GM18861 (cell line): Measurements from ENCODE around the gene MOV10L1.
"Not testable (repeated sequence)": the region's sequence is repeated elsewhere in the genome, so short reads cannot be mapped to it uniquely, and the experiment has no call there.

Experiments
- ATAC-seq: cut with Tn5 transposase; IDR thresholded peaks from one replicate; pipeline ENCODE4 v1.9.1; 2021; ENCODE audit not compliant: unreplicated experiment

MOV10L1 gene

DNA sequence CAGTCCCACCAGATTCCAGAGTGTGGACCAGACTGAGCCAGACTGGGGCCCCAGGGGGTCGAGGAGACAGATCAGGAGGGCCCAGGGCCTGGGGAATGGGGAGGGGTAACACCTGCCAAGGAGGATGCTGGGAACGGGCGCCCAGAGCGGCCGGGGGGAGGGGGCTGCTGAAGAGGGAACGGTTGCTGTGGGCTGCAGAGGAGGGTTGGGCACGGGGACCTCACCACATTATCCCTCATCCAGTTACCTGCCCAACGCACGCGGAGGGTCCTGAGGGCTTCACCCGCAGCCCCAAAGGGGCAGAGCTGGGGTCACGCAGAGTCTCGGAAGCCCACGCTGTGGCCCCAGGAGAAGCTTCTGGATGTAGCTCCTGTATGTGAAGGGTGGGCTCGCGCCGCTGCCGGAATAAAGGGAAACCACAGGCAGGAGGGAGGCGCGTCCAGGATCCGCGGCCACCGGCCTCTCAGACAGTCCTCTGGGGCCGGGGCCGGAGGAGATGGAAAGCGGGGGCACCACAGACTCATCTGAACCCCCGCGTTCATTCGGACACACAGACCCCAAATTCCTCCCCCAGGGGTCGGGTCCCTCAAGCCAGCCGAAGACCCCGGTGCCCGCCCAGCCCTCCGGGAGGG is 110.1 kb downstream of the MOV10L1 start:
- ATAC-seq, result peak; percentile 3

DNA sequence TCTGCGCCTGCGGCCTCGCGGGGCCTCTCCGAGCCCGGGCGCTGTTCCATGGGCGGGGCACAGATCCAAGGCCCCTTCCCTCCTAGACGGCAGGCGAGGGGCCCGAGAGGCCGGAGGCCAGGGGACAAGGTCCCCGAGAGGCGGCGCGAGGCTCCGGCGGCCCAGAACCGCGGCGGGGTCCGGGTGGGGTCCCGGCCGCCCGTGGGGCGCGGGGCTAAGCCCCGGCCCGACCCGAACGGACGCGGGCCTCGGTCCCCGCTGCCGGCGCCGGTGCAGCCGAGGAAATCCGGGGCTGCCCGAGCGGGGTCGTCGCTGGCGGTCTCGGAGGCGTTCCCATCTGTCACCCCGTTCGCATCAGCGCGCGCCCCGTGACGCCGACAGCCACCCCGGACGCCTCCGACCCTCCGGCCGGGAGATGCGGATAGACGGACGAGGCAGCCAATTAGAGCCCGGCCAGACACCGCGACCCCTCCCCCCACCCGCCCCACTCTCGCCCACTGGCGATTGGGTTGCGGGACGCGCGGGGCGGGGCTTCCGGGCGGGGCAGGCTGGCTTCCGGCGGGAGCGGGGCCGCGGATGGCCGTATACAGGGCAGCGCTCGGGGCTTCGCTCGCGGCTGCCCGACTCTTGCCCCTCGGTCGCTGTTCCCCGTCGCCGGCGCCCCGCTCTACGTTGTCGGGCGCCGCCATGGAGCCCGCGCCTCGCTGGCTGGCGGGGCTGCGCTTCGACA is 110.8 kb downstream of the MOV10L1 start, which contains the start of gene SELENOO:
Gene SELENOO, plus strand, starts transcription at position 551 of the 730 bp plus-strand sequence. Its CDS starts 26 bp downstream, at position 577.
- peak; percentile 39 for ATAC-seq

DNA sequence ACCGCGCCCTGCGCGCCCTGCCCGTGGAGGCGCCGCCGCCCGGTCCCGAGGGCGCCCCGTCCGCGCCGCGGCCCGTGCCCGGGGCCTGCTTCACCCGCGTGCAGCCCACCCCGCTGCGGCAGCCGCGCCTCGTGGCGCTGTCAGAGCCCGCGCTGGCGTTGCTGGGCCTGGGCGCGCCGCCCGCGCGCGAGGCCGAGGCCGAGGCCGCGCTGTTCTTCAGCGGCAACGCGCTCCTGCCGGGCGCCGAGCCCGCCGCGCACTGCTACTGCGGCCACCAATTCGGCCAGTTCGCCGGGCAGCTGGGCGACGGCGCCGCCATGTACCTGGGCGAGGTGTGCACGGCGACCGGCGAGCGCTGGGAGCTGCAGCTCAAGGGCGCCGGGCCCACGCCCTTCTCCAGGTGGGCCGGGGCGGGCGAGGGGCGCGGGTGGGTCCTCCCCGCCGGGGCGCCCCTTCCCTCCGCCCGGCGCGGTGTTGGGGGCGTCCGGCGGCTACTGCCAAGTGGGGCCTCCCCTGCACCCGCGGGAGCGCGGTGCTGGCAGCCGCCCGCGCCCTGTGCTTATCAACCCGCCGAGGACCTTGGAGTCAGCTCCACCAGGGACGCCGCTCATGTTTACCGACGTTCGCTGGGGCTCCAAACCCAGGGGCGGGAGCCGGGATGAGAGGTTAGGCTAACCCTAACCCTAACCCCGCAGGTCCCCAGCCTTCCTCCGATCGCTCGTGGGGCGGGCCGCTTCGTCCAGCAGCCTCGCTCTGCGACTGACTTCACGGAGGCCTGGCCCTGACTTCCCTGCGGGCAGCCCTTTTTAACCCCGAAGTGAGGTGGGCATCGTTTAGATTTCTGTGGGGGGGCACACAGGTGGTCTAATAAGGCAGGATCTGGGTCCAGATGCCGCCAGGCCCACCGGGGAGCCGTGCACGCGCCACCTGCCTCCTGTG is 111.7 kb downstream of the MOV10L1 start:
- ATAC-seq, result peak; percentile 30

DNA sequence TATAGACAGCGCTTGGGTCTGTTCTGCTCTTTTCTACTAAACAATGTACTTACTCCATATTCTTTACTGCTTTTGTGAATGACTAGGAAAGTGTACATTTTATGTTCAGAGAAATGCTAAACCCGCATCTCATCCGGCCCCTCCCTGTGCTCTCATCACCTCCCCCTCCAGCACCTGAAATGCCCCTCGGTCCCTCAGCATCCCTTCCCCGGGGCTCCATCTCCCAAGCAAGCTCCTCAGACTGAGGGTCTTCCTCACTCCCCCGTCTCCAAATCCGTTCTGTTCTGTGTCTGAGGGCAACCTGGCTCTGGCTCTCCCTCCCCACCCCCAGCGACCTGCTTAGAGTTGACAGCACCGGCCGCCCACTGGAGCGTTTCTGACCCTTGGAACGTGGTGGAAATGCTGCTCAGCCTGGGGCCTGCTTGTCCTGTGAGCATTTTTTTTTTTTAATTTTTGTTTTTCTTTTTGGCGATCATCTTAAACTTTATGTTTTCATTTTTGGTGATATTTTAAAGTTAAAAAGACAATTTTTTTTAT is 112.4 kb downstream of the MOV10L1 start:
- no peak for ATAC-seq

DNA sequence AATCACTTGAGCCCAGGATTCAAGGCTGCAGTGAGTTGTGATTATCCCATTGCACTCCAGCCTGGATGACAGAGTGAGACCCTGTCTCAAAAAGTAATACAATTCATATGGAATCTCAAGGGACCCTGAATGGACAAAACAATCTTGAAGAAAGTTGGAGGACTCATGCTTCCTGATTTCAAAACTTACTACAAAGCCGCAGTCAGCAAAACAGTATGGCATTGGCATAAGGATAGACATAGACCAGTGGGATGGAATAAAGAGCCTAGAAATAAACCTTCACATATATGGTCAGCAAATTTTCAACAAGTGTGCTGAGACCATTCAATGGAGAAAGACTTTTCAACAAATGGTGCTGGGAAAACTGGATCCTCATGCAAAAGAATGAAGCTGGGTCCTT is 113.5 kb downstream of the MOV10L1 start:
- no peak for ATAC-seq

DNA sequence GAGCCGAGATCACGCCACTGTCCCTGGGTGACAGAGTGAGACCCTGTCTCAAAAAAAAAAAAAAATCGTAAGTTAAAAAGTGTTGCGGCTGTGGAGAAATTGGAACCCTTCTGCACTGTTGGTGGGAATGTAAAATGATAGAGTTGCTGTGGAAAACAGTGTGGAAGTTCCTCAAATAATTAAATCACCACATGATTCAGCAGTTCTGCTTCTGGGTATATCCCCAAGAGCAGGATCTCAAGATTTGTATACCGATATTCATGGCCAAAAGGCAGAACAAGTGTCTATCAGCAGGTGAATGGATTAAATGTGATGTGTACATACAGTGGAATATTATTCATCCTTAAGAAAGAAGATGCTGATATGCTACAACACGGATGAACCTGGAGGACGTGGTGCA is 114.8 kb downstream of the MOV10L1 start:
- ATAC-seq, result no peak

DNA sequence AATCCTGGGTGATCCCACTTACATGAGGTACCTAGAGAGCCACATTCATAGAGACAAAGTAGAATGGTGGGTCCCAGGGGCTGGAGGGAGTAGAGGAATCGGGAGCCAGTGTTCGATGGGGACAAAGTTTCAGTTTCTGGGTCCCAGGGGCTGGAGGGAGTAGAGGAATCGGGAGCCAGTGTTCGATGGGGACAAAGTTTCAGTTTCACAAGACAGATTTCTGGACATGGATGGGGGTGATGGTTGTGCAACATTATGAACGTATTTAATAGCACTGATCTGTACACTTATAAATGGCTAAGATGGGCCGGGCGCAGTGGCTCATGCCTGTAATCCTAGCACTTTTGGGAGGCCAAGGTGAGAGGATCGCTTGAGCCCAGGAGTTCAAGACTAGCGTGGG is 115.2 kb downstream of the MOV10L1 start:
- not testable (repeated sequence) for ATAC-seq

DNA sequence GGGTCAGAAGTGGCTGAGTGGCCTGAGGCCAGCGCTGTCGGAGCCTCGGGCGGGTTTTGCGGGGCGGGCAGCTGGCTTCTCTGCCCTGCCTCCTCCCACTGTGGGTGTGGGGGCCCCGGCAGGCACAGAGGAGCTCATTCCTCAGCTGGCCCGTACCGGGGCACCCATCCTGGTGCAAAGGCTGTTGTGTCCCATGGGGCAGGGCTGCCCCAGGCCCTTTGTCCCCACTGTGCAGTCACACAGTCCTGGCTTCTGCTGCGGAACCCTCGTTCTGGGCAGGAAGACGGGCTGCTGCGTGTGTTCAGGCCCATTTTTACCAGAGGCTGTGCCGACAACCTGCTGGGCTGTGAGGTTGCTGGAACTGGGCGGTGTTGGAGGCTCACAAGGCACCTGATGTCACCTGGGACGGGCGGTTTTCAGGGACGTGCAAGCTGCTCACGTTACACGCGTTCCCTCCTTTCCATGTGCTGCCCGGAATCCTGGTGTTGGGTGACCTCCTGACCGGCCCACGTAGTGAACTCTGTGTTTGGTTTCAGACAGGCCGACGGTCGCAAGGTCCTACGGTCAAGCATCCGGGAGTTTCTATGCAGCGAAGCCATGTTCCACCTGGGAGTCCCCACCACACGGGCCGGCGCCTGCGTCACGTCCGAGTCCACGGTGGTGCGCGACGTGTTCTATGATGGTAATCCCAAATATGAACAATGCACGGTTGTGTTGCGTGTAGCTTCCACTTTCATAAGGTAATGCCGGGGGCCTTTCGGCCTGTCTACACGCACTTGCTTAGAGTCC is 116.2 kb downstream of the MOV10L1 start:
- no peak for ATAC-seq

DNA sequence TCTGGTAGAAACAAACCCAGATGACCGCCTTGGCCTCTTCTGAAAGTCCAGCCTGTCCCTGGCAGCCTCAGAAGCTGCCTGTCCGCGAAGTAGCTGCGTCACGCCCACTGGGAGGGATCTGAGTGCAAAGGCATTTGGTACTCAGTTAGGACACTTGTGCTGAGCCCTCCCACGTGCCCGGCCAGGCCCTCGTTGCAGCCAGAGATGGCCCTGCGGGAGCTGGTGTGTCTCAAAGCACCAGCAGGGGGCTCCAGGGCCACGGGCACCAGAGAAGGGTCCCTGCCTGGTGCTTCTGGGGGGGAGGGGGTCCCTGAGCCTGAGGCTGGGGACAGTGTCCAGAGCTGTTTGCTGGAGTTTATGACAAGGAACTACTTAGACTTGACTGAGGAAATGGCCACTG is 116.8 kb downstream of the MOV10L1 start:
- no peak for ATAC-seq

DNA sequence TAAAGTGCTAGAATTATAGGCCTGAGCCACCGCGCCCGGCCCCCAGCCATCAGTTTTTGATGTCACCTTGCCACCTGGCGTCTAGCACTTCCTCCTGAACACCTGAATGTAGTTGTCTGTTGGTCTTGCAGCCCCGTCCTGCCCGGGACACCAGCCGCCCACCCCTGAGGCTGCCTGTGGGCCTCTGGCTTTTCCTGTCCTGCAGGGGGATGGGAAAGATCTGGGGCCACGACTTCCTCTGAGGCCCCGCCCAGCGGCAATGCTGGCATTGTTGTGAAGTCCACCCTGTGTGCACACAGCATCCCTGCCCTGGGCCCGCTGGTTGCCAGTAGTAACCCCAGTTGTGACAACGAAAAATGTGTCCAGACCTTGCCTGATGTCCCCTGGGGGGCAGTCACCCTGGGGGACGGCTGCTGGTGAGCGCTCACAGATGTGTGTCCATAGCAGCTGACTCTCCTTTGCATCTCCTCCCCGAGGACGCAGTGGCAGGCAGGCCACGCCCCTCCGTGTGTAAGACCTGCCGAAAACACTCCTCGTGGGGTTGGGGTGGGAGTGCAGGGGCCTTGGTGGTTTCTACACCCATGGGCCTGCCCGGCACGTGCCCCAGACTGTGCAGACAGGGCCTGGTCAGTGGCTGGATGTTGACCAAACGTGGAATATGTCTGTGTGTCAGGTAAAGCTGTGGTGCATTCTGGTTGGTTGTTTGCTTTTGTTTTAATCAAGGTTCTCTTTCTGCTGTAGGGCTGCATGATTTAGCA is 117.8 kb downstream of the MOV10L1 start:
- ATAC-seq, result no peak

DNA sequence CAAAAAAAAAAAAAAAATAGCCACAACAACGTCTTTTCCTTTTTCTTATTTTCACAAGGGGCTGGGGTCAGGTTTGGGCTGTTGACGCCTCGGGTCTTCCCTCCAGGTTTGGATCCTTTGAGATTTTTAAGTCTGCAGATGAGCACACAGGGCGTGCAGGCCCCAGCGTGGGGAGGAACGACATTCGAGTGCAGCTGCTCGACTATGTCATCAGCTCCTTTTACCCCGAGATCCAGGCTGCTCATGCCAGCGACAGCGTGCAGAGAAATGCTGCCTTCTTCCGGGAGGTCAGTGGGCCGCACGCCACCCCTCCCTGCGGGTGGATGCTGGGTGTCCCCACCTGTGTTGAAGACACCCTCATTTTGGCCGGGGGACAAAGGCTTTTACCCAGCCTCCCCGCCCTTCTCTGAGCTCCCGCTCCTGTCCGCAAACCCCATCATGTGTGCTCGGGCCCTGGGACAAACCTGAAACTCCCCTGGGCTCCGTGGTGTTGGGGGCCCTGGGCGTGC is 118.7 kb downstream of the MOV10L1 start:
- no peak for ATAC-seq

DNA sequence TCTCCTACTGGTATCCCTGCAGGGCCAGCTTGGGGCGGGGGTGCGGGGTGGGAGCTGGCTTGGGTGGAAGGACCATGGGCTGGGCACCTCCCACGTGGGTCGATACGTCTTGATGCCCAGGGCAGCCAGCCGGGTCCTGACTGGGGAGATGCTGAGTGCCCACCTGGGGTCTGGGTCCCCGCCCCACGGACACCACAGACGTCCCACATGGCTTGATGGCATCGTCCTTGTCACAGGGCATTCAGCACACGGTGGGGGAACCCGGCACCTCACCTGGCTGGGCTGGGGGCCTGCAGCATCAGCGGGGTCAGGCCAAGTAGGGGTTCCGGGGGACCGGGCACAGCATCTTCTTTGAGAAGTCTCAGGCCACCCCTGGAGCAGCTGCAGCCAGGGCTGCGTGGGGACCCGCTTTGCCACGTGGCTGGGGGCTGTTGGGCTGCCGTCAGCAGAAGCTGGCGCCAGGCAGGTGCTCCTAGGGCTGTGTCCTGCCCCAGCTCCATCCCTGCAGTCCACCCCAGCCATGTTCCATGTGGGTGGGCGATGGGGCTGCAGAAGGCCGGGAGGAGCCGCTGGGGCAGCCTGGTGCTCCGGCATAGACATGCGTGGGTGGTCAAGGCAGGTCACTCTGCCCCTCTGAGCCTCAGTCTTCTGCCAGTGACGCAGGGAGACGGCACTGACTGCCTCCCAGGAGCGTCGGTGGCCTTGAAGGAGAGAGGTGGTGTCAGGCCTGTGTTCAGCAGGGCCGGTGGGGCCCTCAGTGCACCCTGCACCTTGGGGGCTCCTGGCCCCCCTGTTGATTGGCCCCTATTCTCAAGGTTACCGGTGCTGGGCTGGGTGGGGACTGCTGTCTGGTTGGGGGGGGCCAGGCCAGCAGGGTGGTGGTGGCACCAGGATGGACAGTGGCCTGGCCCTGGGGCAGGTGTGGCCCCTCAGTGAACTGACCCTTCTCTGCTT is 119.4 kb downstream of the MOV10L1 start:
- ATAC-seq, result no peak

DNA sequence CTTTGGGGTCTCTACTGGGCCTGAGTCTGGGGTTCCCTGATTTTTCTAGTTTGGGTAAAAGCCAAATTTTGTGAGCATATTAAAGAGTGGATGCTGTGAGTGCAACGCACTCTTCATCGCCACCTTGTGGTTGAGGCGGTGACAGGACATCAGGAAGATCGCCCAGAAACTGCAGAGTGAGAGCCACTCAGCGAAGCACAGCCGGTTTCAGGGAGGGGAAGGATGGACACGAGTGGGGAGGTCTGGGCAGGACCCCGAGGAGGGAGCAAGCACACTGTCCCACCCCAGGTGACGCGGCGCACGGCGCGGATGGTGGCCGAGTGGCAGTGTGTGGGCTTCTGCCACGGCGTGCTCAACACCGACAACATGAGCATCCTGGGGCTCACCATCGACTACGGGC is 120.1 kb downstream of the MOV10L1 start:
- no peak for ATAC-seq

DNA sequence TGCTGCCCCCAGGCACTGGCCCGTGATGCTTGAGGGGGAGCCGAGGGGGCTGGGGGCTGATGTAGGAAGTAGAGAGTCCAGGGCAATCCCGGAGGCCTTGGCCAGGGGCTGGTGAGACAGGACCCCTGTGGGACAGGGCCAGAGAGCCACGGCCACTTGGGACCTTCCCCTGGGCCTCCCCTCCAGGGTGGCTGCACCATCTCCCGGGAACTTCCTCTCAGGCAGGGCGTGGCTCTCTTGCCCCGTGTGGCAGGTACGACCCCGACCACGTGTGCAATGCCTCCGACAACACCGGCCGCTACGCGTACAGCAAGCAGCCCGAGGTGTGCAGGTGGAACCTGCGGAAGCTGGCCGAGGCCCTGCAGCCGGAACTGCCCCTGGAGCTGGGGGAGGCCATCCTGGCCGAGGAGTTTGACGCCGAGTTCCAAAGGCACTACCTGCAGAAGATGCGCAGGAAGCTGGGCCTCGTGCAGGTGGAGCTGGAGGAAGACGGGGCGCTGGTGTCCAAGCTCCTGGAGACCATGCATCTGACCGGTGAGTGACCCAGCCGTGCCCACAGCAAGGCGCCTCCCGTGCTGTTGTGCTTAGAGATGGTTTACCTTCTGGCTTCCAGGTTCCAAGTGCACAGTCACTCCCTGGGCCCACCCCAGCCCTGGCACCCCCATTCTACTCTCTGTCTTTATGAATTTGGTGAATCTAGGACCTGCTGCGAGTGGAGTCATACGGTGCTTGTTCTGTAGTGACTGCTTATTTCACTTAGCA is 120.8 kb downstream of the MOV10L1 start:
- ATAC-seq, result no peak

DNA sequence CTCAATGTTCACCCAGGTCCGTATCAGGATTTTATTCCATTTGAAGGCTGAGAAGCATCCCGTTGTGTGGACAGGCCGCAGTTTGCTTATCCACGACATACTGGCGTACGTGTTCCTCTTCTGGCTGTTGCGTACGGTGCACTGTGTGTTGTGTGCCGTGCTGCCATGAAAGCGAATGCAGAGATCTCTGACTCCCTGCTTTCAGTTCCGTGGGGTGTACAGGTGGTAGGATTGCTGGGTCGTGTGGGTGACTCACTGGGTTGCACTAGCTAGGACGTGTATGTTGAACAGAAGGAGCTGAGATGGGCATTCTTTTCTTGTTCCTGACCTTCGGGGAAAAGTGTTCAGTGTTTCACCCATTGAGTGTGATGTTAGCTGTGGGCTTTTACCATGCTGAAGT is 121.3 kb downstream of the MOV10L1 start:
- no peak for ATAC-seq
